K562 (cell line): ENCODE data around the gene SULT1A2.
"Not testable (repeated sequence)": the region's sequence is repeated elsewhere in the genome, so short reads cannot be mapped to it uniquely, and the experiment has no call there.

Experiments used
- ATF1 ChIP-seq, 2 experiments: fragments of 450-650 bp in 1 of 2; IDR thresholded peaks; 2 replicates each; pipeline ENCODE4 v1.6.1; 2016; ENCODE audit warnings: missing compliant biosample characterization in 1 of 2, missing genetic modification characterization in 1 of 2
- KLF1 ChIP-seq: fragments of 450-650 bp; IDR thresholded peaks from 2 replicates; pipeline ENCODE4 v1.6.1; 2016; ENCODE audit warnings: missing genetic modification characterization, missing compliant biosample characterization
- NR2C2 ChIP-seq, 2 experiments: fragments of 200-800 bp in 1 of 2; sonication (Bioruptor generic) in 1 of 2; sonication (generic) in 1 of 2; formaldehyde crosslinking in 1 of 2; IDR thresholded peaks; 2 replicates each; pipeline versions ENCODE4 v1.6.1 to v1.8.0; 2016 to 2022; ENCODE audit warnings: mild to moderate bottlenecking in 1 of 2, missing compliant biosample characterization in 1 of 2, missing genetic modification characterization in 1 of 2, missing genetic modification reagents in 1 of 2
- RNF219 ChIP-seq: fragments of 250-450 bp; sonication (Bioruptor Pico); IDR thresholded peaks from 2 replicates; pipeline ENCODE4 v1.5.0; 2022; ENCODE audit warnings: mild to moderate bottlenecking
- ZNF311 ChIP-seq: fragments of 250-450 bp; sonication (Bioruptor Pico); IDR thresholded peaks from 2 replicates; pipeline ENCODE4 v1.4.0; 2020; ENCODE audit warnings: mild to moderate bottlenecking, moderate library complexity

GRCh38 chr16:28602062-28602461 is 5.2 kb upstream of the SULT1A2 start:
- TF ChIP-seq KLF1; ZNF311; RNF219 (CRISPR knock-in tag); NR2C2 (CRISPR knock-in tag; IDR thresholded peaks at IDR 0.05); NR2C2 (tag; IDR thresholded peaks at IDR 0.05); ATF1 (CRISPR knock-in tag; IDR thresholded peaks at IDR 0.05); ATF1 (tag; IDR thresholded peaks at IDR 0.05): not testable (repeated sequence)
